ENCODE measurements around the gene RELN. TPM values are rescaled to one million over a fixed set of nuclear protein-coding genes. Genes with fewer than 3 reads are reported as not detected.

Gene RELN
- total RNA-seq, 1 experiment from 2014 or later, result 0.02 TPM

GRCh38 chr7:103574576-103574975, 414.9 kb downstream of the RELN start:
- no peak overlapping the region for H3K9ac ChIP-seq (ENCODE audit: extremely low read depth, insufficient read length, low read length)
- no peak overlapping the region for H3K23ac ChIP-seq (ENCODE audit: insufficient read length, low read depth, low read length)
- no peak overlapping the region for H3T11ph ChIP-seq (ENCODE audit: low read length)
- no peaks in the 10 kb centered on the region for H3K23me2 ChIP-seq (ENCODE audit: insufficient read length, low read depth, low read length, poor library complexity, severe bottlenecking)
- no peaks in the 10 kb centered on the region for H3K79me2 ChIP-seq (ENCODE audit: insufficient read depth, low read length)
- no peak overlapping the region for H3K4me3 Mint-ChIP-seq
- DNase-seq, result no peak
- H2BK5ac ChIP-seq (ENCODE audit: insufficient read length, low read length), result no peak overlapping the region
- H3K18ac ChIP-seq (ENCODE audit: insufficient read length, low read depth, low read length), result no peak overlapping the region
- no peak overlapping the region for H3K56ac ChIP-seq (ENCODE audit: insufficient read length, low read depth, low read length)
- TF ChIP-seq CTCF (conservative IDR thresholded peaks at IDR 0.05), result no peak
- H3K27me3 Mint-ChIP-seq (ENCODE audit: low read depth), result peaks cover 4% of the 10 kb centered on the region; the same call in 1 of the 2 replicates
- H2AFZ ChIP-seq (ENCODE audit: low read length), result no peak overlapping the region
- no peak overlapping the region for H2BK120ac ChIP-seq (ENCODE audit: low read depth, low read length, poor library complexity, severe bottlenecking)
- H3K27ac ChIP-seq (ENCODE audit: insufficient read length, low read depth, low read length), result no peak overlapping the region
- no peaks in the 10 kb centered on the region for H3K9me3 ChIP-seq (ENCODE audit: control insufficient read depth, low read depth, low read length)
- H4K91ac ChIP-seq (ENCODE audit: insufficient read length, low read depth, low read length), result no peak overlapping the region
- H3K14ac ChIP-seq (ENCODE audit: insufficient read depth, low read length), result no peak overlapping the region
- no peaks in the 10 kb centered on the region for H3K36me3 Mint-ChIP-seq (ENCODE audit: insufficient read depth in 1 of 3, low read depth in 3 of 3)
- no peak overlapping the region for H3K4me2 ChIP-seq (ENCODE audit: insufficient read depth, insufficient read length, low read length)
- no peak overlapping the region for H2BK15ac ChIP-seq (ENCODE audit: low read depth, low read length)
- no peaks in the 10 kb centered on the region for H3K4me1 Mint-ChIP-seq
- no peak overlapping the region for H3K27ac Mint-ChIP-seq
- H3K9me3 Mint-ChIP-seq, result no peaks in the 10 kb centered on the region
- H3K27me3 ChIP-seq (ENCODE audit: insufficient read depth, low read length), result no peaks in the 10 kb centered on the region
- no peaks in the 10 kb centered on the region for H3K4me1 ChIP-seq (ENCODE audit: insufficient read depth, low read length)
- WGBS (ENCODE audit: extremely low coverage, insufficient read length, low lambda C conversion rate), result no CpG with 5 or more reads among the region's 1 CpG
- H2BK12ac ChIP-seq (ENCODE audit: insufficient read length, low read depth, low read length), result no peak overlapping the region
- no peaks in the 10 kb centered on the region for H4K20me1 ChIP-seq (ENCODE audit: control insufficient read depth, insufficient read depth, insufficient read length)
- no peak overlapping the region for H2AK5ac ChIP-seq (ENCODE audit: insufficient read length, low read length)
- H4K8ac ChIP-seq (replicated peaks; ENCODE audit: insufficient read length, low read depth, low read length), result no peak overlapping the region
- no peak overlapping the region for H4K5ac ChIP-seq (ENCODE audit: insufficient read length, low read depth, low read length)
- no peak overlapping the region for H2BK20ac ChIP-seq (ENCODE audit: low read depth, low read length, poor library complexity, severe bottlenecking)
- no peak overlapping the region for H3K4ac ChIP-seq (ENCODE audit: low read depth, low read length)
- H3K79me1 ChIP-seq (ENCODE audit: insufficient read depth, low read depth, low read length, poor library complexity, severe bottlenecking), result no peaks in the 10 kb centered on the region

Data from H9 (cell line).